Lower leg skin (tissue), 4 donors: ENCODE results near the gene NR1D2. TPM values are rescaled to one million over a fixed set of nuclear protein-coding genes. Genes with fewer than 3 reads are reported as not detected.

Experiments used
- DNase-seq, 2 donors: peaks; one replicate each; pipeline ENCODE4 v3.0.0-alpha.2; 2019; ENCODE audit warnings: low spot score in 2 of 2
- H3K4me3 ChIP-seq: fragments of 200-600 bp; sonication (generic); 2 replicates; pipeline ENCODE4 v1.5.1; 2017; ENCODE audit warnings: mild to moderate bottlenecking, low read depth; ENCODE audit not compliant: poor library complexity, severe bottlenecking
- POLR2A ChIP-seq, 2 donors: fragments of 450-650 bp; IDR thresholded peaks; one replicate each; pipeline ENCODE4 v1.6.1; 2016 to 2017; ENCODE audit warnings: antibody characterized with exemption in 2 of 2, mild to moderate bottlenecking in 1 of 2, moderate library complexity in 1 of 2
- WGBS, 2 donors: methylation state at CpG; one replicate each; pipeline ENCODE4 v1.1.5; 2018; 5-methylcytosine and 5-hydroxymethylcytosine counted together
- intact Hi-C: fragments of 100-400 bp; cut with DNase I; formaldehyde crosslinking; loops from one replicate; pipeline ENCODE4 v1.15.0; 2023; ENCODE audit warnings: low total_unique reads
- total RNA-seq, 4 donors: library from RNA; depleted of rRNA; stranded (reverse); fragments of >200 nt; gene quantifications; one replicate each; pipeline ENCODE4 v1.1.0, GENCODE V29; 2016
- TF ChIP-seq, protein P1 (sequence below), 3 donors: fragments of 450-650 bp; IDR thresholded peaks; one replicate each; pipeline ENCODE4 v1.5.1; 2016; ENCODE audit warnings: antibody characterized with exemption in 3 of 3, mild to moderate bottlenecking in 3 of 3, moderate library complexity in 2 of 3

The NR1D2 gene
- total RNA-seq, 4 donors from 2014 or later: 35.4 to 52.1 (median 42.1) TPM

DNA sequence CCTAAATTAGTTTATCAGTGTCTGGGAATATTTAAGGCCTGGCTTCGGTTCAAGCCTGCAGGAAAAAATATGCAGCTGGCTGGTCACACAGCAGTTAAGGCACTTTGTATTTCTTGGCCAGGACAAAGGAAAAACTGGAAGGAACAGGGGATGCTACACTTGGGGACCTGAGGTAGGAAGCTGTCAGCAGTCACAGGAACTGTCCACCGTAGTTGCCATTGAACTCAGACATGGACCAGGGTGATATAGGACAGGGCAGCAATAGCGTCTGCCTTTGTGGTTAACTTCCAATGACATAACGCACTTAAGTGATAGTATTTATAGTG, 49.1 kb downstream of the NR1D2 start:
- no peak overlapping the region for H3K4me3 ChIP-seq
- no peak for DNase-seq
- intact Hi-C loops: loop anchor here (10.0 kb wide), 1 partner anchor 691 kb away; no protein-coding TSS in a partner anchor
- TF ChIP-seq, protein P1, sequence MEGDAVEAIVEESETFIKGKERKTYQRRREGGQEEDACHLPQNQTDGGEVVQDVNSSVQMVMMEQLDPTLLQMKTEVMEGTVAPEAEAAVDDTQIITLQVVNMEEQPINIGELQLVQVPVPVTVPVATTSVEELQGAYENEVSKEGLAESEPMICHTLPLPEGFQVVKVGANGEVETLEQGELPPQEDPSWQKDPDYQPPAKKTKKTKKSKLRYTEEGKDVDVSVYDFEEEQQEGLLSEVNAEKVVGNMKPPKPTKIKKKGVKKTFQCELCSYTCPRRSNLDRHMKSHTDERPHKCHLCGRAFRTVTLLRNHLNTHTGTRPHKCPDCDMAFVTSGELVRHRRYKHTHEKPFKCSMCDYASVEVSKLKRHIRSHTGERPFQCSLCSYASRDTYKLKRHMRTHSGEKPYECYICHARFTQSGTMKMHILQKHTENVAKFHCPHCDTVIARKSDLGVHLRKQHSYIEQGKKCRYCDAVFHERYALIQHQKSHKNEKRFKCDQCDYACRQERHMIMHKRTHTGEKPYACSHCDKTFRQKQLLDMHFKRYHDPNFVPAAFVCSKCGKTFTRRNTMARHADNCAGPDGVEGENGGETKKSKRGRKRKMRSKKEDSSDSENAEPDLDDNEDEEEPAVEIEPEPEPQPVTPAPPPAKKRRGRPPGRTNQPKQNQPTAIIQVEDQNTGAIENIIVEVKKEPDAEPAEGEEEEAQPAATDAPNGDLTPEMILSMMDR (IDR thresholded peaks at IDR 0.05): no peak
- TF ChIP-seq POLR2A (IDR thresholded peaks at IDR 0.05): no peak
- WGBS, 2 donors: 55 to 68% methylated on average over 4 of the region's 4 CpGs

DNA sequence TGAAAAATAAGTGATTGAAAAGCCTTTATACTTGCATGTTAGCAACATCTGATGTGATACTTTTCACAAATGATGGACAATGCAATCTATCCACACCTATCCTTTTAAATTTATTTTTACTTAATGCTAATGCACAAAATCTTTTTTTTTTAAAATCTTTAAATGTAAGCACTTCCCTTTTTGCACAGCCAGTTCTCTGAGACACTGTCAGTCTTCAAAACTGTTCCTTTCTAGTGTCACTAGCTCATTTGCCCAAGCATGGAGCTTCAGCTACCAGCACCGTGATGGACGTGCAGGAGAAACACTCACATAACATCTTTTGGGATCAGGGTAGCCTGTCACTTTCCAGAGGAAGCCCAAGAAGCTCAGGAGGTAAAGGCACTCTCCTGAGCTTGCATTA, 50.1 kb downstream of the NR1D2 start:
- no peak for DNase-seq
- WGBS, 2 donors: 66 to 78% methylated on average over 2 of the region's 2 CpGs
- TF ChIP-seq POLR2A (IDR thresholded peaks at IDR 0.05): no peak
- TF ChIP-seq, protein P1 (IDR thresholded peaks at IDR 0.05): no peak
- no peak overlapping the region for H3K4me3 ChIP-seq
- intact Hi-C loops: loop anchor here (5.0 to 10.0 kb wide), 2 partner anchors 242 to 690 kb away; no protein-coding TSS in a partner anchor

DNA sequence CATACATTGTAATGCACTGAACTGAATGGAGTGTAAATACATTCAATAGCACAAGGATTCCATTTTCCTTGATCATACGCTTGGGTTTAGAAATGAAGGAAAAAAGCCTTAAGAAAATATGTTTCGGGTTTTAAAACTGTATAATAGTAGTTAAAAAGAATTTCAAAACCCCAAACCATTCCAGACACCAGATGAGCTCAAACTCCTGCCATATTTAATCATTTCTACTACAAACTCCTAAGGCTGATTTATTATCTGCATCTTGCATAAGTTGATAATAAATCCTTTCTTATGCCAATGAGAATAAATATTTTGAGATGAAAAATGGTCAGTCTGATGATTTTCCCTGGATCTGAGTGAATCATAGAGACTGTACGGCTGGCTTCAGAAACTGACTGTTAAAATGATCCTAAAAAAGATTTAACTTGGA, 51.0 kb downstream of the NR1D2 start:
- TF ChIP-seq POLR2A (IDR thresholded peaks at IDR 0.05): no peak
- TF ChIP-seq, protein P1 (IDR thresholded peaks at IDR 0.05): no peak
- no peak for DNase-seq
- intact Hi-C loops: loop anchor here (5.0 to 10.0 kb wide), 2 partner anchors 241 to 689 kb away; no protein-coding TSS in a partner anchor
- 70 to 75% methylated on average over 3 of the region's 3 CpGs for WGBS, 2 donors
- H3K4me3 ChIP-seq: no peak overlapping the region

DNA sequence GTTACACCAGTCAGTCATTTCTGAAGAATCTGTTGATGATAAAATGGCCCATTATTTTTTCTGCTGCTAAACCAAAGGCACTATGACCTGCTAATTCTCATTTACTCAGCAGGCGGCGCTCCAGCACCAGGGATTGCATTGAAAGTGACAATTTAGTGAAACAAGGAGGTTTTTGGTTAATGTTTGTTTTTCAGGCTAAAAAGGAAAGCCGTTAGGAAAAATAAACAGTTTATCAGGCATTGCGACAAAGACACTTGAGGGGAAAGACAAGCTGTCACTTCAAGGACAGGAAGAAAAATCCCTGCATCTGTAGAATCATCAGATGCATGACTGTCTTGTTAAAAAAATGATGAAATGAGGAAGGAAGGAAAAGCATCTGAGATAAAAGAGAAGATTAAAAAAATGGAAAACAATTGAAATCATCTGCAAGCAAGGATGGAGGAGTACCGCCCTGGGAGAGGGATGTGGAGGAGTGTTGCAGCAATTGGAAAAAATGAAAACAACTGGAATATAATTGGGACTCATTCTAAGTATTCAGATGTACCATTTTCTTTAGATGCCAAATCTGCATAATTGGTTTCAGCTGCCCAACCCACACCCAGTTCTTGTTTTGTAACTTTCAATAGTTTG, 54.0 kb downstream of the NR1D2 start:
- intact Hi-C loops: loop anchor here (5.0 to 10.0 kb wide), 2 partner anchors 238 to 686 kb away; no protein-coding TSS in a partner anchor
- peak; percentile 79 to 97 for DNase-seq
- 1 to 4% methylated on average over 5 of the region's 5 CpGs for WGBS, 2 donors
- H3K4me3 ChIP-seq: no peak overlapping the region
- TF ChIP-seq POLR2A (IDR thresholded peaks at IDR 0.05): no peak
- TF ChIP-seq, protein P1 (IDR thresholded peaks at IDR 0.05): peak in 2 of 3 donors; percentile 26 to 98

DNA sequence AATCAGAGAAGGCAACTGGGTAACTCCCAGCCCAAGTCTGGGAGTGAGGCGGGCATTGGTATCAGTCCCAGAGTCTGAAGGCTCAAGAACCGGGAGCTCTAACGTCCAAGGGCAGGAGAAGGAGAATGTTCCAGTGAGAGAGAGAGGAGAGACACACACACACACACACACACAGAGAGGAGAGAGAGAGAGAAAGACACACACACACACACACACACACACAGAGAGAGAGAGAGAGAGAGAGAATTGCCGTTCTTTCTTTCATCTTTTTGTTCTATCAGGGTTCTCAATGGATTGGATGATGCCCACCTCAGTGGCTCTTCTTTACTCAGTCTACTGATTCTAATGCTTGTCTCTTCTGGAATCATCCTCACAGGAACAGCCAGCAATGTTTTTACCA, 57.0 kb downstream of the NR1D2 start:
- WGBS, 2 donors: 81 to 82% methylated on average over 4 of the region's 4 CpGs
- intact Hi-C loops: no loop called here
- no peak for DNase-seq
- TF ChIP-seq, protein P1 (IDR thresholded peaks at IDR 0.05): no peak
- no peak for TF ChIP-seq POLR2A (IDR thresholded peaks at IDR 0.05)
- no peak overlapping the region for H3K4me3 ChIP-seq

DNA sequence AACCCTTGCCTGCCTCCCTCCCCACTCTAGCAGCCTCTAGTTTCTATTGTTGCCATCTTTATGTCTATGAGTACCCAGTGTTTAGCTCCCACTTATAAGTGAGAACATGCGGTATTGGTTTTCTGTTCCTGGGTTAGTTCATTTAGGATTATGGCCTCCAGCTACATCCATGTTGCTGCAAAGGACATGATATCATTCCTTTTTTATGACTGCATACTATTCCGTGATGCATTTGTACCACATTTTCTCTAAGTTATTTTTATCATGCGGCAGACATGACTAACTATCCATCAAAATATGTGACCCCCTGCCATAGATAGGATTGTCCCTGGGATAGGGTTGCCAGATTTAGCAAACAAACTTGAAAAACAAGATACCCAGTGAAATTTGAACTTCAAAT, 58.4 kb downstream of the NR1D2 start:
- intact Hi-C loops: no loop called here
- WGBS, 2 donors: 95 to 97% methylated on average over 3 of the region's 3 CpGs
- TF ChIP-seq, protein P1 (IDR thresholded peaks at IDR 0.05): no peak
- TF ChIP-seq POLR2A (IDR thresholded peaks at IDR 0.05): no peak
- DNase-seq: no peak
- no peak overlapping the region for H3K4me3 ChIP-seq
